GM18505 (cell line): ENCODE measurements around the gene ADAMTSL2.
"Not testable (repeated sequence)": the region's sequence is repeated elsewhere in the genome, so short reads cannot be mapped to it uniquely, and the experiment has no call there.

ENCODE experiments used
- ATAC-seq: cut with Tn5 transposase; IDR thresholded peaks from one replicate; pipeline ENCODE4 v1.9.1; 2021; ENCODE audit not compliant: unreplicated experiment
- POLR2A ChIP-seq: IDR thresholded peaks from 4 replicates; pipeline ENCODE4 v1.6.1; 2011; ENCODE audit warnings: borderline replicate concordance; ENCODE audit not compliant: insufficient read depth, insufficient read length; ENCODE audit errors: extremely low read depth

ADAMTSL2 gene

DNA sequence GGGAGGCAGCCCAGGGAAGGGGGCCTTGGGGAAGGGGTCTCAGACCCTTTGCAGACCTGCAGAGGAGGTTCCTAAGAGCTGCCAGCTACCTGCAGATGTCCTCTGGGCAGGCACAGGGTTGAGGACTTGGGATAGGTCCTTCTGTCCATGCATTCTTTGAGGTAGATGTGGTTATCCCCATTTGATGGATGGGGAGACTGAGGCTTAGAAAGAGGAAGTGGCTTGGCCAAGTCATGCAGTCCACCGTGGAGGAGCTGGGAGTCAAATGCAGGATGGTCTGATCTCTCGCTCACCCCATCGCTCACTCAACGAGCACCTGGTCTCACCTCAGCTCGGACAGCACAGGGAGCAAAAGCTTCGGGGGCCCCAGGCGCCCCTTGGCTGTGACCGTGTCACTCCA is 20.2 kb downstream of the ADAMTSL2 start:
- TF ChIP-seq POLR2A = no peak
- no peak for ATAC-seq

DNA sequence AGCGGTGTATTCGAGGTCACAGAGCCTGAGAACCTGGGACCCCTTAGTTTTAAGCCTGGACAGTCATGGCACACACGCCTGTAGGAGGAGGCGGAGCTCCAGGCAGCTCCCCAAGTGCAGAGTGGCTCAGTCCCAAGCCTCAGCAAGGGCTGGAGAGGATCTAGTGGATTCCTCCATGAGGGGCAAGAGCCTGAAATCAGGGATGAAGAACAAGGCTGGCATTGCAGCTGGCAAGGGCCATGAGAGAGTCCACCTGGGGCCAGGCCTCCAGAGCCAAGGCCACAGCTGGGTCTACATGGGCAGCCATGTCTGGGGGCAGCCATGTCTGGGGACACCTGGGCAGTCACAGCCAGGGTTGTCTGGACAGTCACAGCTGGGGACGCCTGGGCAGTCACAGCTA is 21.9 kb downstream of the ADAMTSL2 start:
- no peak for ATAC-seq

DNA sequence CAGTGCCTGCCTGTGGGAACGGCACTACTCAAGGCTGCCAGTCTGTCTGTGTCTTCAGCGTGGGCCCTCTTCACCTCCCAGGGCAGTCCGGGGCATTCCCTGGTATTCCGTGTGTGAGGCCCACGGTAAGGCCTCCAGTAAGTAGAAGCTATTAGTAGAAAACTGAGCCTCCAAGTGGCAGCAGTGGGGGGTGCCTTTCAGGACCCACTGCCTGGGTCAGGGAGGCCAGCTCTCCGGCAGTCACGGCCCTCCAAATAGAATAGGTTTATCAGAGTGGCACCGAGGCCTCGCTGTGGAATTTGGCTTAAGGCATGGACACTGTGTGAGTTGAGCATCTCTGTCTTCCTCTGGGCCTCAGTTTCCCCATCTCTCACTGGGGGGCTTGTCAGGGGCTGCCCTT is 23.1 kb downstream of the ADAMTSL2 start:
- no peak for ATAC-seq
- no peak for TF ChIP-seq POLR2A

More for the DNA sequence above, 21.9 kb downstream of the ADAMTSL2 start:
- no peak for TF ChIP-seq POLR2A

DNA sequence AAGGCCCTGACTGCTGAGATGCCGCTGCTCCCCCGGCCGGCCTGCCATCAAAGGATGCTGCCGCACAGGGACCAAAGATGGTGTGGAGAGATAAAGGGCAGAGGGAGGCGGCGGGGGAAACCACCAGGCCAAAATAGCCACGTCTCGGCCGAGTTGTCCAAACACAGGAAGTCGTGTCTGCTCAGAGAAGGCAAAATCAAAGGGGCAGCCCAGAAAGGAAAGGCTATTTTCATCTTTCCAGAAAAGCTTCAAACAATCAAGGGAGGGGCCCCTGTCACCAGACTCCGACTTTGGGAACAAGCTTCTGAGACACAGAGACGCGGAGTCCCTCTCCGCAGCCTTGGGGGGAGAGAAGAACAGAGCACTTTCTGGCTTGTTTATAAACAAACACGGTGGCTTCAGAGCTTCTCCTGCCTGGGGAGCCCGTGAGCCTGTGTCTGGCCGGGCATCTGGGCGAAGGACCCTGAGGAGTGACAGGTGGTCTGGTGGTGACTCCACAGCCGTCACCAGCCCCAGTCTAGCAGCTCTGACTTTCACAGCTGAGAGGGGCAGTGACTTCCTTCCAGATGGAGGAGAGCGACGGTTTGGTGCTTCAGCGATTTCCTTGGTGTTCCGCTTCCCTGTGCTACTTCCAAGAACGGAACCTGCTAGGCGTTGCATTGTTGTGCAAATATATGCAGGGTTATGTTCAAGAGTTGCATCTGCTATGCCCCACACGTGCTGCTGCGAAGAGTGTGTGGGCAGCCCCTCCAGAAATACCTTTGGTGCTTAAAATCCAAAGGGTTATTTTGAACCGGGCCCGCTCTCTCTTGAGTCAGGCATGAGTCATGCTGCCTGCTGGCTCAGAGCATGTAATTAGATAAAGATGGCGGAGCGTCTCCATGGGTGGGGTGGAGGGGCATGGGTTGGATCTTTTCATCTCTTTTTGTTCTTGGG is 24.0 kb downstream of the ADAMTSL2 start:
- TF ChIP-seq POLR2A = no peak
- ATAC-seq = no peak

DNA sequence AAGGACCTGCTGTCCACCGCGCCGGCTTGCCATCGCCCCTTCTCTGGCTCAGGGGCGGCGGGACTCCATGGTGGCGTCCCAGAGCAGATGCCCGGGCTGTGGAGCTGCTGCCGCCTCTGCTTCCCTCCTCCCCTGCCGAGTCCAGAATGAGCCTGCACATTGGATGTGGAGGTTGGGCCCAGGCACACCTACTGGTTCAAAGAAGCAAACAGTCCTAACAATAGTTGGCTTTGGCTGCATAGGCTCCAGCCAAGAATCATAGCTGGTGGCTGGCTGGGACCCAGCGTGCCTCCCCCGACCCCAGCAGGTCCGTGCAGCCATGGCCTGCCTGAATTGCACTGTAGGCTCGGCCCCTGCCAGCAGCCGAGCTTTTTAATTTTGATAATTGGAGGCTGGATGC is 25.8 kb downstream of the ADAMTSL2 start:
- no peak for TF ChIP-seq POLR2A
- ATAC-seq = no peak

DNA sequence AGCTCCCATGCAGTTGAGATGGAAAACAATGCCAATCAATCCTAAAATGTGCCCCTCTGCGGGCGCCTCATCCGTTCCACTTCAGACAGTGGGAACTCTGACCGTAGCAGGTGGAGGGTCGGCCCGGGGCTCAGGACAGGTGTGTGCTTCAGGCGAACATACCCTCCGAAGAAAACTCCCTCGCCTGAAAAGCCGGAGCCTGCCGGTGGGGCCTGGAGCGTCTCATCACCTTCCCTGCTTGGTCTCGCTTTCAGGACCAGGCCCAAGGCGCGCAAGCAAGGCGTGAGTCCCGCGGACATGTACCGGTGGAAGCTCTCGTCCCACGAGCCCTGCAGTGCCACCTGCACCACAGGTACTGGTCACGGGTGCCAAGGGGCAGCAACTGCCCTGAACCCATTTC is 26.4 kb downstream of the ADAMTSL2 start:
- ATAC-seq = no peak
- TF ChIP-seq POLR2A = no peak

DNA sequence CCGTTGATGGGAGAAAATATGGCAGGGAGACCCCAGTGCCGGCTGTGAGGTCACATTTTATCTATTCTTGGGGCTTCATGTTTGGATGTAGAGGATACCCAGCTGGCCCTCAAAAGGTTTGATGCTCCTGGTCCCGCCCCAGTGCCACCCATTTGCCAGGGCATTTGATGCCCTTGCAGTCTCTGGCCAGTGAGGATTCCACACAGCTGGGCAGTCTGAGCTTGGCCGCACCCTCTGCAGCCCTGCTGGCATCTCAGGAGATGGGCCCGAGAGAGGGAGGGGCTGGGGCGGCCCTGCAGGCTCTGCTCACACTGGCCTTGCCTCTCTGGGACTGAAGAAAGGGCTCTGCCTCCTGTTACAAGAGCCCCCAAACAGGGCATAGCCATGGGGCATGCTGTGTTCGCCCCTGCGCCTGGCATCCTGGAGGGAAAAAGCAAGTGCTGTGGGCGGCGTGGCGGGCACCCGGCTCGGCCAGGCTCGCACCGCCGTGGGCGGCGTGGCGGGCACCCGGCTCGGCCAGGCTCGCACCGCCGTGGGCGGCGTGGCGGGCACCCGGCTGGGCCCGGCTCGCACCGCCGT is 27.6 kb downstream of the ADAMTSL2 start:
- TF ChIP-seq POLR2A = no peak
- ATAC-seq = no peak

DNA sequence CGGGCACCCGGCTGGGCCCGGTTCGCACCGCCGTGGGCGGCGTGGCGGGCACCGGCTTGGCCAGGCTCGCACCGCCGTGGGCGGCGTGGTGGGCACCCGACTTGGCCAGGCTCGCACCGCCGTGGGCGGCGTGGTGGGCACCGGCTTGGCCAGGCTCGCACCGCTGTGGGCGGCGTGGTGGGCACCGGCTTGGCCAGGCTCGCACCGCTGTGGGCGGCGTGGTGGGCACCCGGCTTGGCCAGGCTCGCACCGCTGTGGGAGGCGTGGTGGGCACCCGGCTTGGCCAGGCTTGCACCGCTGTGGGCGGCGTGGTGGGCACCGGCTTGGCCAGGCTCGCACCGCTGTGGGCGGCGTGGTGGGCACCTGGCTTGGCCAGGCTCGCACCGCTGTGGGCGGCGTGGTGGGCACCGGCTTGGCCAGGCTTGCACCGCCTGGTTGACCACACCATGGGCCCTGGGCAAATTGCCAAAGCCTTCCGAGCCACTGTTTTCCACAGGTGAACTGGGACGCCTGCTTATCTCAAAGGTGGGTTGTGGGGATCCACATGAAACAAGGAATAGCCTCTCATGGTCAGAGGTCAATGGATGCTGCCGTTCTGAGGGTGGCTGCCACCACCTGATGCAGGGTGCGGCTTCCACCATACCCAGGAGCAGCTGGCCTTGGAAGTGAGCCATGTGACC is 28.2 kb downstream of the ADAMTSL2 start:
- ATAC-seq = no peak
- TF ChIP-seq POLR2A = no peak

DNA sequence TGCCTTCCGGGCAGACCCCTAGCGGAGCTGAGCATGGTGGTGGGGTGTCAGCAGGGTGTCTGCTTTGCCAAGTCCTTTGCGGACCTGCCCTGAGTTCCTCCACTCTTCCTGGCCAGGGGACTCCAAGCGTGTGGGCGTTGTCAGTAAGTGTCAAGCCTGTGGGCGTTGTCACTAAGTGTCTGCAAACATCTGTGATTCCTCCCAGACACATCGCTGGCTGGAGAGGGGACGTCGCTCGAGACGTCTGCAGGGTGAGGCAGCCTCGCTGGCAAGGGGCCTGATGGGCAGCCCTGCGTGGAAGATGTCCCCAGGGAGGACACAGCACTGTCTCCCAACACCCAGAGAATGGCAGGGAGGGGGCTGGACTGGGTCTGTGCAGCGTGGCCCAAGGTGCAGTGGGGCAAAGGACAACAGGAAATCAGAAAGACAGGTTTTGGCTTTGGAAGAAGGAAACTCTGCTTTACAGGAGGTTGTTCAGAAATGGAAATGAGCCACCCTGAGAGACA is 28.8 kb downstream of the ADAMTSL2 start:
- TF ChIP-seq POLR2A = no peak
- no peak for ATAC-seq

DNA sequence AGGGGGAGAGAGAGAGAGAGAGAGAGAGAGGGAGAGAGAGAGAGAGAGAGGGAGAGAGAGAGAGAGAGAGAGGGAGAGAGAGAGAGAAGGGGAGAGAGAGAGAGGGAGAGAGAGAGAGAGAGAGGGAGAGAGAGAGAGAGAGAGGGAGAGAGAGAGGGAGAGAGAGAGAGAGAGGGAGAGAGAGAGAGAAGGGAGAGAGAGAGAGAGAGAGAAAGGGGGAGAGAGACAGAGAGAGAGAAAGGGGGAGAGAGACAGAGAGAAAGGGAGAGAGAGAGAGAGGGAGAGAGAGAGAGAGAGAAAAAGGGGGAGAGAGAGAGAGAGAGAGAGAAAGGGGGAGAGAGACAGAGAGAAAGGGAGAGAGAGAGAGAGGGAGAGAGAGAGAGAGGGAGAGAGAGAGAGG is 29.3 kb downstream of the ADAMTSL2 start:
- ATAC-seq = not testable (repeated sequence)

DNA sequence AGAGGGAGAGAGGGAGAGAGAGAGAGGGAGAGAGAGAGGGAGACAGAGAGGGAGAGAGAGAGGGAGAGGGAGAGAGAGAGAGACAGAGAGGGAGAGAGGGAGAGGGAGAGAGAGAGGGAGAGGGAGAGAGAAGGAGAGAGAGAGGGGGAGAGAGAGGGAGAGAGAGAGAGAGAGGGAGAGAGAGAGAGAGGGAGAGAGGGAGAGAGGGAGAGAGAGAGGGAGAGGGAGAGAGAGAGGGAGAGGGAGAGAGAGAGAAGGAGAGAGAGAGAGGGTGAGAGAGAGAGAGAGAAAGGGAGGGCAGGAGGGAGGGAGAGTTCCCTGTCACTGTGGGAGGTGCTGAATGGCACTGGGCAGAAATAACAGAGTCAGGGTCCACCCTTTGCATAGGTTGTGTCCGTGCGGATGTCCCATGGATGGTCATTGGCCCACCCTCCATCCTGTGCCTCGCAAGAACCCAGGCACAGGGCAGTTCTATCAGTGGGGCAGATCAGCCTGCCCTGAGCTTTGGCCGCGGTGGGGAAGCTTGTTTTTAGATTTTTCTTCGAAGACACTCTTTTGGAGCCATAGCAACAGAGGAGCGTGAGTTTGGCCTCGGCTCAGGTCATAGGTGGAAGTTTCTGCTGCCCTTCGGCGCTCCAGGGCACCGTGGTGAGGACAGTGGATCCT is 30.1 kb downstream of the ADAMTSL2 start:
- no peak for ATAC-seq
- no peak for TF ChIP-seq POLR2A

DNA sequence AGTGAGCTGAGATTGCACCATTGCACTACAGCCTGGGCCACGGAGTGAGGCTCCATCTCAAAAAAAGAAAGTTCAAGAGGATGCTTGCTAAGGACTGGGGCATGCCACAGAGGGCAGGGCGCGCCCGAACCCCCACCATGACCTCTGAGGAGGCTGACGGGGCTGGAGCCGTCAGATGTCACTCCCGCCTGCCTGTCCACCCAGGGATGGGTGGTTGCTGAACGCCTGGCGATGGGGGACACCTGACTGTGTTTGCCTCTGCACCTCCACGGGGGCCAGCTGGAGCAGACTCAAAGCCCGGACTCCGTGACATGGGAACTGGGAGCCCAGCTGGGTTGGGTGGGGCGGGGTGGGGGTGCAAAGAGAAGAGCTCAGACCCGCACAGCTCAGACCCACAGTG is 31.9 kb downstream of the ADAMTSL2 start:
- no peak for TF ChIP-seq POLR2A
- no peak for ATAC-seq

DNA sequence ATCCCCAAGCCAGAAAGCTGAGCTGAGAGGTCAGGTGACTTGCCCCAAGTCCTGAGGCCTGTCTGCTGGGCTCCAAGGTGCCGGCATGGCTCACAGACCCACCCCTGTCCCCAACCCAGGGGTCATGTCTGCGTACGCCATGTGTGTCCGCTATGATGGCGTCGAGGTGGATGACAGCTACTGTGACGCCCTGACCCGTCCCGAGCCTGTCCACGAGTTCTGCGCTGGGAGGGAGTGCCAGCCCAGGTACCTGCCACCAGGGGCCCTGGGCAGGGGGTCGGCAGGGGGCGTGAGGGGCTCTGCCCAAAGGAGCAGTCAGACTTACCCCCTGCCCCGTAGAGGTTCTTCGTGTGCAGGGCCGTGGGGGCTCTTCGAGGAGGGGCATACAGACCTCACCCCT is 32.3 kb downstream of the ADAMTSL2 start:
- ATAC-seq = no peak
- TF ChIP-seq POLR2A = no peak
